HG03175 (cell line): Measurements from ENCODE around the gene UIMC1.
"Not testable (repeated sequence)": the region's sequence is repeated elsewhere in the genome, so short reads cannot be mapped to it uniquely, and the experiment has no call there.

Experiments
- ATAC-seq: cut with Tn5 transposase; IDR thresholded peaks from one replicate; pipeline ENCODE4 v1.9.1; 2021; ENCODE audit warnings: mild to moderate bottlenecking, moderate library complexity; ENCODE audit not compliant: unreplicated experiment

Gene UIMC1

GRCh38 chr5:177006265-177006972, at the start of gene UIMC1:
Gene UIMC1 (minus strand): TSS chr5:177006779. CDS start chr5:176982615, 24,164 bp downstream.
- ATAC-seq, result peak; percentile 74

GRCh38 chr5:177049285-177049684, 42.7 kb upstream of the UIMC1 start:
- no peak for ATAC-seq

GRCh38 chr5:177048531-177048930, 42.0 kb upstream of the UIMC1 start:
- ATAC-seq, result not testable (repeated sequence)

- no peak for ATAC-seq
Measured at GRCh38 chr5:177045631-177046030, 39.1 kb upstream of the UIMC1 start.

- ATAC-seq, result no peak
Measured at GRCh38 chr5:177044641-177045040, 38.1 kb upstream of the UIMC1 start.

- ATAC-seq, result no peak
Measured at GRCh38 chr5:177043958-177044357, 37.4 kb upstream of the UIMC1 start.

GRCh38 chr5:177043114-177043513, 36.5 kb upstream of the UIMC1 start:
- no peak for ATAC-seq

GRCh38 chr5:177041936-177042335, 35.4 kb upstream of the UIMC1 start:
- no peak for ATAC-seq

- no peak for ATAC-seq
Measured at GRCh38 chr5:177040814-177041420, 34.3 kb upstream of the UIMC1 start.

- ATAC-seq, result no peak
Measured at GRCh38 chr5:177036921-177037320, 30.3 kb upstream of the UIMC1 start.

GRCh38 chr5:177036443-177036842, 29.9 kb upstream of the UIMC1 start:
- no peak for ATAC-seq

- no peak for ATAC-seq
Measured at GRCh38 chr5:177035976-177036375, 29.4 kb upstream of the UIMC1 start.

GRCh38 chr5:177029498-177029897, 22.9 kb upstream of the UIMC1 start:
- no peak for ATAC-seq

- no peak for ATAC-seq
Measured at GRCh38 chr5:177027665-177028064, 21.1 kb upstream of the UIMC1 start.

GRCh38 chr5:177025101-177025601, 18.6 kb upstream of the UIMC1 start:
- no peak for ATAC-seq

GRCh38 chr5:177024559-177024958, 18.0 kb upstream of the UIMC1 start:
- no peak for ATAC-seq

- ATAC-seq, result no peak
Measured at GRCh38 chr5:177023303-177023664, 16.7 kb upstream of the UIMC1 start.

- ATAC-seq, result peak; percentile 92
Measured at GRCh38 chr5:177022386-177023302, 16.1 kb upstream of the UIMC1 start, which contains the start of gene ZNF346. Gene ZNF346 (plus strand): TSS chr5:177022696. CDS start chr5:177022739, 43 bp downstream.

- no peak for ATAC-seq
Measured at GRCh38 chr5:177020033-177020432, 13.5 kb upstream of the UIMC1 start.

GRCh38 chr5:177018341-177018740, 11.8 kb upstream of the UIMC1 start:
- ATAC-seq, result no peak

GRCh38 chr5:177015156-177015555, 8.6 kb upstream of the UIMC1 start:
- no peak for ATAC-seq
